Parathyroid adenoma (tissue), 2 donors: ENCODE results near the gene ANKRD55.
"Not testable (repeated sequence)": the region's sequence is repeated elsewhere in the genome, so short reads cannot be mapped to it uniquely, and the experiment has no call there.

Experiments used
- H2AFZ ChIP-seq: fragments of 300-600 bp; sonication (generic); one replicate; pipeline ENCODE4 v1.7.0; 2017; ENCODE audit warnings: antibody characterized with exemption, mild to moderate bottlenecking
- H3K27ac ChIP-seq: fragments of 300-600 bp; sonication (generic); one replicate; pipeline ENCODE4 v1.7.0; 2017
- H3K27me3 ChIP-seq: fragments of 300-600 bp; sonication (generic); one replicate; pipeline ENCODE4 v1.7.0; 2017; ENCODE audit warnings: low read length; ENCODE audit not compliant: control insufficient read depth, insufficient read depth
- H3K36me3 ChIP-seq: fragments of 300-600 bp; sonication (generic); one replicate; pipeline ENCODE4 v1.7.0; 2017; ENCODE audit warnings: low read length; ENCODE audit not compliant: control insufficient read depth, insufficient read depth
- H3K4me1 ChIP-seq: fragments of 300-600 bp; sonication (generic); one replicate; pipeline ENCODE4 v1.7.0; 2017; ENCODE audit warnings: control low read depth
- H3K4me2 ChIP-seq: fragments of 300-600 bp; sonication (generic); one replicate; pipeline ENCODE4 v1.7.0; 2017; ENCODE audit warnings: low read length
- H3K4me3 ChIP-seq: fragments of 300-600 bp; sonication (generic); one replicate; pipeline ENCODE4 v1.7.0; 2017; ENCODE audit warnings: low read depth, low read length
- H3K79me2 ChIP-seq: fragments of 300-600 bp; sonication (generic); one replicate; pipeline ENCODE4 v1.7.0; 2017; ENCODE audit warnings: control low read depth
- H3K9ac ChIP-seq: fragments of 300-600 bp; sonication (generic); one replicate; pipeline ENCODE4 v1.7.0; 2017; ENCODE audit warnings: mild to moderate bottlenecking
- H3K9me3 ChIP-seq: fragments of 300-600 bp; sonication (generic); one replicate; pipeline ENCODE4 v1.7.0; 2017; ENCODE audit warnings: low read length; ENCODE audit not compliant: control insufficient read depth
- TF ChIP-seq, protein P1 (sequence below): fragments of 300-600 bp; sonication (generic); IDR thresholded peaks from one replicate; pipeline ENCODE4 v1.7.0; 2017; ENCODE audit warnings: antibody characterized with exemption, mild to moderate bottlenecking
- donor health status: primary hyperparathyroidism.

ANKRD55 gene

DNA sequence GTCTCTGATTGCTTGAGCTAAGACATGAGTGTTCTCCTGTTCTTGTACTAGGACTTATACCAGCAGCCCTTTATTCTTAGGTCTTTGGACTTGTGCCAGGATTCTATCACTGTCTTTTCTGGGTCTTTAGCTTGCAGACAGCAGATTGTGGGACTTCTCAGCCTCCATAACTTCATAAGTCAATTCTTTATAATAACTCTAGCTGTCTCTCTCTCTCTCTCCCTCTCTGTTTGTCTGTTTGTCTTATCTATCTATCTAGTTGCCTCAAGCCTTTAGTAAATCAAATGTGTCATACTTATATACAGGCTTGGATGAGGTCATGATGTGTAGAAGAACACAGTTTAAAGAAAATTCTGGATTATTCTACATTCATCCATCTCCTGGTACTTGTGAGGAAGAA, 11.5 kb upstream of the ANKRD55 start:
- Histone ChIP-seq H3K27ac (no peak overlapping the region), H3K4me2 (no peak overlapping the region), H3K9me3 (no peaks in the 10 kb centered on the region), H3K27me3 (no peaks in the 10 kb centered on the region), H3K36me3 (no peaks in the 10 kb centered on the region), H2AFZ (no peak overlapping the region), H3K4me3 (no peak overlapping the region), H3K4me1 (no peaks in the 10 kb centered on the region), H3K79me2 (no peaks in the 10 kb centered on the region), H3K9ac (no peak overlapping the region)
- TF ChIP-seq, protein P1, sequence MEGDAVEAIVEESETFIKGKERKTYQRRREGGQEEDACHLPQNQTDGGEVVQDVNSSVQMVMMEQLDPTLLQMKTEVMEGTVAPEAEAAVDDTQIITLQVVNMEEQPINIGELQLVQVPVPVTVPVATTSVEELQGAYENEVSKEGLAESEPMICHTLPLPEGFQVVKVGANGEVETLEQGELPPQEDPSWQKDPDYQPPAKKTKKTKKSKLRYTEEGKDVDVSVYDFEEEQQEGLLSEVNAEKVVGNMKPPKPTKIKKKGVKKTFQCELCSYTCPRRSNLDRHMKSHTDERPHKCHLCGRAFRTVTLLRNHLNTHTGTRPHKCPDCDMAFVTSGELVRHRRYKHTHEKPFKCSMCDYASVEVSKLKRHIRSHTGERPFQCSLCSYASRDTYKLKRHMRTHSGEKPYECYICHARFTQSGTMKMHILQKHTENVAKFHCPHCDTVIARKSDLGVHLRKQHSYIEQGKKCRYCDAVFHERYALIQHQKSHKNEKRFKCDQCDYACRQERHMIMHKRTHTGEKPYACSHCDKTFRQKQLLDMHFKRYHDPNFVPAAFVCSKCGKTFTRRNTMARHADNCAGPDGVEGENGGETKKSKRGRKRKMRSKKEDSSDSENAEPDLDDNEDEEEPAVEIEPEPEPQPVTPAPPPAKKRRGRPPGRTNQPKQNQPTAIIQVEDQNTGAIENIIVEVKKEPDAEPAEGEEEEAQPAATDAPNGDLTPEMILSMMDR = no peak

DNA sequence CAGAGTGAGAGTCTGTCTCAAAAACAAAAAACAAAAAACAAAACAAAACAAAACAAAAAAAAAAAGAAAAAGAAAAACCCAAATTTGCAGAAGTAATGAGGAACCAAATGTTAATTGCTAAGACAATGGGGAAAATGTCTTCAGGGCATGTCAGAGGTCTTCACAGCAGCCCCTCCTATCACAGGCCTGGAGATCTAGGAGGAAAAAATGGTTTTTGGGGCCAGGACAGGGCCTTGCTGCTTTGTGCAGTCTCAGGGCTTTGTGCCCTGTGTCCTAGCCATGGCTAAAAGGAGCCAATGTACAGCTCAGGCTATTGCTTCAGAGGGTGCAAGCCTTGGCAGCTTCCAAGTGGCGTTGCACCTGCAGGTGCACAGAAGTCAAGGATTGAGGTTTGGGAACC, 9.1 kb upstream of the ANKRD55 start:
- not testable (repeated sequence) for H3K27ac ChIP-seq, H3K4me3 ChIP-seq, H3K27me3 ChIP-seq, H3K4me2 ChIP-seq, H3K9ac ChIP-seq, H3K4me1 ChIP-seq, H3K9me3 ChIP-seq, H3K36me3 ChIP-seq, H3K79me2 ChIP-seq, H2AFZ ChIP-seq

DNA sequence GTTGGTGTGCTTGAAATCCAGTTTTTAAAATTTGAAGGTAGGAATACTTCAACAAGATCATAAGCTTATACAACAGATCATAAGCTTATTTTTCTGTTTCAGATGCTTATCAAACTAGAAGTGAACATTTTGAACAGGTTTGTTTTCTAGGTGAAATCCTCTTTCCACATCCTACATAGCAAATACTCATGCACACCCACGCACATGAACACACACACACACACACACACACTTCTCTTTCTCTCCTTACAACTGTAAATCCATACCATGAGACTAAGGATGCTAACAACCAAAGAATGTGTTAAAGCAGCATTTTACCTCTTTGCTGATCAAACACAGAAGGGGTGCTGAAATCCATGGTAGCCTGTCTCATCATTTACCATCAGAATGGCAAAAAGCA, 592 bp downstream of the ANKRD55 start:
- no peaks in the 10 kb centered on the region for H3K79me2 ChIP-seq
- no peaks in the 10 kb centered on the region for H3K9me3 ChIP-seq
- no peak overlapping the region for H2AFZ ChIP-seq
- no peaks in the 10 kb centered on the region for H3K36me3 ChIP-seq
- TF ChIP-seq, protein P1 = no peak
- no peak overlapping the region for H3K4me2 ChIP-seq
- H3K27ac ChIP-seq = no peak overlapping the region
- no peak overlapping the region for H3K4me3 ChIP-seq
- H3K9ac ChIP-seq = no peak overlapping the region
- no peaks in the 10 kb centered on the region for H3K27me3 ChIP-seq
- H3K4me1 ChIP-seq = no peaks in the 10 kb centered on the region

DNA sequence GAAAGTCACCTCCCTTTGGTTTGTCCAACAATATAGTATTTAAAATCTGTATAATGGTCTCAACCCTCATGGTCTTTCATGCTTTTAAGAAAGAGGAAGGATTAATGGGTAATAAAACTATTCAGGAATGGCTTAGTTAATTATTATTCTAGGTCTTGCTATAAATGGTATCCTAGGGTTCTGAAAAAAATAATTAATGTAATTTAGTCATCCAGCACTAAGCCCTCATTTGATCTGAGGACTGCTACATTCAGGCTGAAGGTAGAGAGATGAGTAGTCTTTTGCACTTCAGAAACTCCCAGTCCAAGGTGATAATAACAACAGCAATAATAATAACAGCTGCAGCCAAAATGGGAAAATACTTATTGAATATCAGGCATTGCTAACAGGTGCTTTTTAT, 2.6 kb downstream of the ANKRD55 start:
- no peak overlapping the region for H3K27ac ChIP-seq

DNA sequence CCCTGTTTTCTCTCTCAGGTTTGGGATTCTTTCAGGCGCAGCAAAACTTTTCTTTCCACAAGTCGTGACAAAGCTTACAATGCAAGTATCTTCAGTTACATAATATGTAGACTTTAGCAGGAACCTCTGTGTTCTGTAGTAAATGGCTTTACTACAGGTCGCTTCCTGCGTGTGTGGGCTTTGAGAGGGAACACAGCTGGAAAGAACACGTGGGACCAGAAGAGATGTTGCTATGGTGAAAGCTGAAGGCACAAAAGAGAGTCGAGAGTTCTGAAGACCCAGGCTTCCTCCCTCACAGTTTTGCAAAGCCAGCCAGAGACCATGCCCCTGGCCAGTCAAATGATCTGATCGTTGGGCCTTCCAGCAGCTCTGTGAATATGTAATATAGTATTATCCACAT, 4.0 kb downstream of the ANKRD55 start:
- no peak overlapping the region for H3K4me2 ChIP-seq
- no peak overlapping the region for H3K27ac ChIP-seq
- H3K36me3 ChIP-seq = no peaks in the 10 kb centered on the region
- no peak overlapping the region for H2AFZ ChIP-seq
- H3K9ac ChIP-seq = no peak overlapping the region
- H3K4me3 ChIP-seq = no peak overlapping the region
- H3K27me3 ChIP-seq = no peaks in the 10 kb centered on the region
- H3K79me2 ChIP-seq = no peaks in the 10 kb centered on the region
- TF ChIP-seq, protein P1 = no peak
- no peaks in the 10 kb centered on the region for H3K9me3 ChIP-seq
- no peaks in the 10 kb centered on the region for H3K4me1 ChIP-seq

More for the DNA sequence above, 2.6 kb downstream of the ANKRD55 start:
- Histone ChIP-seq H3K27me3 (no peaks in the 10 kb centered on the region), H2AFZ (no peak overlapping the region), H3K4me3 (no peak overlapping the region), H3K36me3 (no peaks in the 10 kb centered on the region), H3K79me2 (no peaks in the 10 kb centered on the region), H3K9ac (no peak overlapping the region), H3K9me3 (no peaks in the 10 kb centered on the region), H3K4me2 (no peak overlapping the region), H3K4me1 (no peaks in the 10 kb centered on the region)
- TF ChIP-seq, protein P1 = no peak
